AG04449 (cell line): ENCODE measurements around the gene HOXC9.

Source experiments
- CTCF ChIA-PET: fragments of 350-600 bp; formaldehyde crosslinking; extraction: SDS; loops from one replicate; lab custom pipeline; 2021; ENCODE audit warnings: antibody characterized with exemption; lab: Yijun Ruan, JAX
- POLR2A ChIA-PET: fragments of 400-600, 350-600 bp; formaldehyde crosslinking; extraction: SDS; loops from one replicate; lab custom pipeline; 2020; ENCODE audit warnings: antibody characterized with exemption, inconsistent platforms; lab: Yijun Ruan, JAX
- DNase-seq: peaks from one replicate; pipeline ENCODE4 v3.0.0-alpha.2; 2010; ENCODE audit warnings: low read depth, low spot score
- H3K4me3 ChIP-seq: 2 replicates; pipeline ENCODE4 v1.5.1; 2011; ENCODE audit warnings: low read depth, mild to moderate bottlenecking, control low read depth, low read length
- TF ChIP-seq, protein P1 (sequence below): IDR thresholded peaks from one replicate; pipeline ENCODE4 v1.5.1; 2011; ENCODE audit warnings: mild to moderate bottlenecking, moderate library complexity, low read length, control low read depth, inconsistent platforms; ENCODE audit not compliant: insufficient read depth; ENCODE audit errors: missing control alignments

The HOXC9 gene

DNA sequence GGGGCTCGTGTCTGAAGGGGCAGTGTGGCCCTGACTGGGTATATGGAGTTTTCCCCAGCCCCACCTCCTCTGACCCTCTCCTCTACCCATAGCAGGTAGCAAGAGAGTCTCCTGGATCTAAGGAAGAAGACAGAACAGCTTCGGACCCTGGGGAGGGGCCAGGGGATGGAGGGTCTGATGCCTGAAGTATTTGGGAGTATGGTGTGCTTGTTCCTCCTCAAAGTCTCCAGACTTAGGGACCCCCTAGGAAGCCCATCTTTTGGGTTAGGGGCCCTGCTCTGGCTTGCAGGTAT, 8.2 kb downstream of the HOXC9 start:
- DNase-seq = no peak
- TF ChIP-seq, protein P1, sequence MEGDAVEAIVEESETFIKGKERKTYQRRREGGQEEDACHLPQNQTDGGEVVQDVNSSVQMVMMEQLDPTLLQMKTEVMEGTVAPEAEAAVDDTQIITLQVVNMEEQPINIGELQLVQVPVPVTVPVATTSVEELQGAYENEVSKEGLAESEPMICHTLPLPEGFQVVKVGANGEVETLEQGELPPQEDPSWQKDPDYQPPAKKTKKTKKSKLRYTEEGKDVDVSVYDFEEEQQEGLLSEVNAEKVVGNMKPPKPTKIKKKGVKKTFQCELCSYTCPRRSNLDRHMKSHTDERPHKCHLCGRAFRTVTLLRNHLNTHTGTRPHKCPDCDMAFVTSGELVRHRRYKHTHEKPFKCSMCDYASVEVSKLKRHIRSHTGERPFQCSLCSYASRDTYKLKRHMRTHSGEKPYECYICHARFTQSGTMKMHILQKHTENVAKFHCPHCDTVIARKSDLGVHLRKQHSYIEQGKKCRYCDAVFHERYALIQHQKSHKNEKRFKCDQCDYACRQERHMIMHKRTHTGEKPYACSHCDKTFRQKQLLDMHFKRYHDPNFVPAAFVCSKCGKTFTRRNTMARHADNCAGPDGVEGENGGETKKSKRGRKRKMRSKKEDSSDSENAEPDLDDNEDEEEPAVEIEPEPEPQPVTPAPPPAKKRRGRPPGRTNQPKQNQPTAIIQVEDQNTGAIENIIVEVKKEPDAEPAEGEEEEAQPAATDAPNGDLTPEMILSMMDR = no peak
- CTCF ChIA-PET = interaction anchor here (0.8 to 21.3 kb wide), 15 partner anchors 8 to 243 kb away, joined by 3 to 756 read pairs (median 20); partner anchors contain the start of genes HOXC10, HOXC5, HOXC6 and HOXC9
- peak overlapping the region; percentile 96 for H3K4me3 ChIP-seq
- POLR2A ChIA-PET = interaction anchor here (0.6 to 3.2 kb wide), 17 partner anchors 8 to 351 kb away, joined by 3 to 53 read pairs (median 5); partner anchors contain the start of genes HOXC5 and HOXC9

- ChIA-PET POLR2A (interaction anchor here (0.6 to 3.2 kb wide), 19 partner anchors 8 to 350 kb away, joined by 3 to 53 read pairs (median 5); partner anchors contain the start of genes HOXC10, HOXC5 and HOXC9), CTCF (interaction anchor here (0.9 to 21.3 kb wide), 13 partner anchors 7 to 361 kb away, joined by 3 to 756 read pairs (median 35); partner anchors contain the start of genes HOXC10, HOXC5, HOXC6 and HOXC9)
- peak overlapping the region; percentile 96 for H3K4me3 ChIP-seq
- no peak for DNase-seq
- TF ChIP-seq, protein P1 = no peak
Observed at GRCh38 chr12:54009171-54010052, 9.5 kb downstream of the HOXC9 start.

- ChIA-PET CTCF (interaction anchor here (1.5 to 21.3 kb wide), 7 partner anchors 18 to 204 kb away, joined by 5 to 756 read pairs (median 241); partner anchors contain the start of genes HOXC10, HOXC5, HOXC6 and SMUG1), POLR2A (interaction anchor here (0.6 to 3.1 kb wide), 4 partner anchors 10 to 349 kb away, joined by 3 to 20 read pairs (median 10); partner anchors contain the start of gene HOXC9)
- TF ChIP-seq, protein P1 = no peak
- H3K4me3 ChIP-seq = peak overlapping the region; percentile 96
- no peak for DNase-seq
Observed at GRCh38 chr12:54010053-54010971, 10.4 kb downstream of the HOXC9 start.

DNA sequence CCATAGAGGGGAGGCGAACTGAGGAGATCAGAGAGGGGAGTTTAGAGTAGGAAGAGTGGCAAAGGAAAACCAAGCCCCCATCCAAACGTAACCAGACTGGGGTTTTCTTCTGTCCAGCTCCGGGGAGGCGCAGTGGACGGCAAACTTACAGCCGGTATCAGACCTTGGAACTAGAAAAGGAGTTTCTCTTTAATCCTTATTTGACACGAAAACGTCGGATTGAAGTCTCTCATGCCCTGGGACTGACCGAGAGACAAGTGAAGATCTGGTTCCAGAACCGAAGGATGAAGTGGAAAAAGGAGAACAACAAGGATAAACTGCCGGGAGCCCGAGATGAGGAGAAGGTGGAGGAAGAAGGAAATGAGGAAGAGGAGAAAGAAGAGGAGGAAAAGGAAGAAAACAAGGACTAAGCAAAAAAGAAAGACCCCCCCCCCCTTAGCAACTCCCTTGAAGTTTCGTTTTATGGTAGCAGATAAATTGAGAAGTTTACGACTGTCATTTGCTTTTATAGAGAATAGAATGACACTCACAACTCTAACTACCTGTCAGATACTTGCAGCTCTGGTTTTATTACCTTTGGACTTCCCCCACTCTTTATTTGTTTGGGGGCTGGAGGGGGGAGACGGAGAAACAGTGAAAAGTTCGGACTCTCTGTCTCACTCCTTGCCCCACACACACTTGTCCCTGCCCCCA, 11.2 kb downstream of the HOXC9 start:
- TF ChIP-seq, protein P1 = no peak
- ChIA-PET POLR2A (interaction anchor here (0.6 to 4.1 kb wide), 3 partner anchors 11 to 23 kb away, joined by 3 to 15 read pairs (median 14); partner anchors contain the start of genes HOXC6 and HOXC9), CTCF (interaction anchor here (1.5 to 21.3 kb wide), 6 partner anchors 18 to 203 kb away, joined by 8 to 756 read pairs (median 164); partner anchors contain the start of genes HOXC10, HOXC5, HOXC6 and SMUG1)
- DNase-seq = no peak
- peak overlapping the region; percentile 96 for H3K4me3 ChIP-seq
